GM21786 (cell line): ENCODE results near the gene TEX26.

ENCODE experiments used
- ATAC-seq: cut with Tn5 transposase; IDR thresholded peaks from one replicate; pipeline ENCODE4 v1.9.1; 2021; ENCODE audit not compliant: unreplicated experiment

Gene TEX26

DNA sequence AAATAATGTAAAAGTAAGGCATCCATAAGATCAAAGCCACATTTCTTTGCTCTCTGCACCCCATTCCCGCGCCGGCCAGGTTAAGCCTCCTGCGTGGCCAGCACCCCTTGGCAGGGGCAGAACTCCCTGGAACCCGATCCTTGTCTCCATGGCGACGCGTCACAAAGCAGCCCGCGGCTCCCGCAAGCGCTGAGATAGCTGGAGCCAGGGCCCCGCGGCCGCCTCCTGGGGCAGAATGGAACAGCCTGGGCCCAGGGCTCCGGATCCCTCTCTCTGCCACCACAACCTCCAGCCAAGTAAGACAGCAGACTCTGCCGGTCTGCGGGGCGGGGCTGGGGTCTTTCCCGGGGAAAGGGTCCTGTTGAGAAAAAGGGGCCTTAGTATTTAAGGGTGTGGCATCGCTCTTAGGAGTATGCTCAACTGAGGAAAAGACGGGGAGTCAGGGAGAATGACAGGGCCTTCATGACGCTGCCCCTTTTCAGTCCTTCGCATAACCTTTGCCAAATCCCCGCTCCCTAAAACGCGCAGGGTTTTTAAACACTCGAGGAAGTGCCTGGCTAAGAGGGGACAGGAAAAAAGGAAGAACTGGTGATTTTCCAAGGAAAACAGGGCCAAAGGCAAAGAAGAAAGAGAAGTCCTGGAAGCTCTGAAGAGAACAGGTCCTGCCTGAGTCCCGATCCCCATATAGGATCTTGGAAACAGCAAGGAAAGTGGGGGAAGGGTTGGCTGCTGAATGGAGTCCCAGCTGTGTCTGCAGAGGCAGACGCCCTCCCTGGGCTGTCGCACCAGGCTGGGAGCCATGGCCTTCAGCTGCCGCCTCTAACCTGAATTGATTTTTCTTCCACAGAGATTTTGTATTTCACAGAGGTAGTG lies at the start of gene TEX26:
TEX26 (plus strand) TSS at position 176 of the 873 bp plus-strand sequence; CDS start at position 236, 60 bp downstream.
- no peak for ATAC-seq

DNA sequence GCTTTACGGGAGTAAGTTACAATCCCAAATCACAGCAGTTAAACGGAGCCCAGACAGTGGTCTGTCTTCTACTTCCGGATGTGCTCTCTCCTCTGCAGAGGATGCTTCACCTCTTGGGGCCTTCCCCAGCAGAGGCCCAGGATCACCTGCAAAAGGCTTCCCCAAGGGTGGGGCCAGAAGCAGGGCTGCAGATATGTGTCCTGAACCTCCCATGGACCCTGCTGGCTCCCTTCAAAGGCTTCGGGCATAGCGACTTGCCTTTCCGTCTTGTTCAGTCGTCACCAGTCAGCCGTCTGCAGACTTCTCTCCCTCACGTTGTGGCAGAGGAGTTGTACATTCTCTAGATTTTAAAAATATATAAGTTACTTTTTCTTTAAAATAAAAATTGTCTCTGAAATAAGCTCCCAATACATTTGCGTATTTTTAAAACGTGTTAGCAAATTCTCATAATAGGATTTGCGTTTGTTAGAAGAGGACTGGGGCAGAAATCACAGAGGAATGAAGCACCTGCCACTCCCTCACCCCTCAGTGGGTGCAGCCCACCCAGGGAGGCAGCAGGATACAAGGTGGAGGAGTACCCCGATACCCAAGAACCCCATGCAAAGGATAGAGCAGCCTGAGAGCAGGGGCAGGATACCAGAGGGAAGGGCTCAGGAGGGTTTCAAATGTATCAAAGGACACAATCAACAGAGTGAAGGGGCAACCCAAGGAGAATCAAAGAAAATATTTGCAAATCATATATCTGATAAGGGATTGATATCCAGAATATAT lies 49.3 kb upstream of the TEX26 start:
- ATAC-seq, result no peak

DNA sequence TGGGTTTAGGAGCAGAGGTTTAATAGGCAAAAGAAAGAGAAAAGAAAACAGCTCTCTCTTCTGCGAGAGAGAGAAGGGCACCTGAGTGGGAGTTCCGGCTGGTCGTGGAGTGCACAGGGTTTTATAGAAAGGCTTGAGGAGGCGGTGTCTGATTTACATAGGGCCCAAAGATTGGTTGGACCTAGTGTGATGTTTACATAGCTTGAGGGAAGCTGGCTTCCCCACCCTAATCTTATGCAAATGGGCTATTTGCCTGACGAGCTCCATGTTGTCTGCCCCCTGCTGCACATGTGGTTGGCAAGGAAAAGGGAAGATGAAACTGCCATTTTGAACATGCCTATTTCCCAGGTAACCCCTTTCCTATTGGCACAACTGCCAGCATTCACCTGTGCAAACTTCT lies 47.9 kb upstream of the TEX26 start:
- no peak for ATAC-seq

DNA sequence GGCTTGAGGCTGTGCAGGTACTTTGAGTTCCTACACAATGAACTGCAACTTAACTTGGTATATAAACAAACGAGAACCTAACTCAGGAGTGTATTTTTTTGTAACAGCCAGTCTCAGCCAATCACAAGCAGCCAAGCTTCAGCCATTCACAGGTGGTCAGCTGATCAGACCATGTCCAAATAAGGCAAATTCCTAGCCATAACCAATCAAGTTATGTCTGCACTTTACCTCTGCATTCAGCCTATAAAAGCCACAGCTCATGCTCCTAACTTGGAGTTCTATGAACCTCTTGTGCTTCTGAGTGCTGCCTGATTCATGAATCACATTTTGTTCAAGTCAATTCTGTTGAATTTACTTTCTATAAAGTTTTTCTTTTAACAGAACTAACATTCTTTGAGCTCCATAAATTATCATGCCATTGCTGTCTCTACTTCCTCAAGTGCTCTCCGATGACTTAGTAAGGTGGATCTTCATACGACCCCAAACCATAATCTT lies 43.2 kb upstream of the TEX26 start:
- no peak for ATAC-seq

DNA sequence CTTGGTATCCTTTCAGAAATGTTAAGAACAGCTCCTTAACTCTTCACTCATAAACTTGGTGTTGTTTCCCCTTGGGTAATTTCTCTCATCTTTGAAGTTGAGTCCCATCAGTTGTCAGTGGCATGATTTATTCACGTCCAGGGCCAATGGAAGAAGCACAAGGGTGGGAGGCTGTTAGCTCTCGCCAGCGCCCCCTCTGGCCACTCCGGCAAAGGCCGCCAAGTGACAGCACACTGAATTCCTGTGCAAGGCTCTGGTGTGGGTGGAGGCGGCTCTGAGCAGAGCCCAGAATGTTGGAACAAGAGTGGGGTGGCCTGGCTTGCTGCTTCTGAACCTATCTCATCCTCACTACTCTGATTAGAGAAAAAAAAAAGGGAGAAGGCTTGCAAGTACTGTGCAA lies 39.5 kb upstream of the TEX26 start:
- no peak for ATAC-seq

DNA sequence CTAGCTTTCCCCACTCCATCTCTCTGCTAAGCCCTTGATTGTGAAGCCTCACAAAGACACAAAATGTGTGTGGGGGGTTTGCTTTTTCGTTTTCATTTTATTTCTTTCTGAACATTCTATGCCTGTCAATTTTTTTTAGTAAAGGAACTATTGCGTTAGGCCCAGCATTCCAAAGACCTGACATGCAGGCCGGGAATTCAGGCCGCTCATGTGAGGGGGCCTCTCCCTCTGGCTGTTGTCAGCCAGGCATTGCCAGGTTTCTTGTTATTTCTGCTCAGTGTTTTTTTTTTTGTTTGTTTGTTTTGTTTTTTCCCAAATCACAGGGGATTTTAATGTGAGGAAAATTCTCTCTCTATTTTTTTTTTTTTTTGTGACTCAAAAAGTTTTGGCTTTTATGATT lies 36.7 kb upstream of the TEX26 start:
- ATAC-seq, result no peak

DNA sequence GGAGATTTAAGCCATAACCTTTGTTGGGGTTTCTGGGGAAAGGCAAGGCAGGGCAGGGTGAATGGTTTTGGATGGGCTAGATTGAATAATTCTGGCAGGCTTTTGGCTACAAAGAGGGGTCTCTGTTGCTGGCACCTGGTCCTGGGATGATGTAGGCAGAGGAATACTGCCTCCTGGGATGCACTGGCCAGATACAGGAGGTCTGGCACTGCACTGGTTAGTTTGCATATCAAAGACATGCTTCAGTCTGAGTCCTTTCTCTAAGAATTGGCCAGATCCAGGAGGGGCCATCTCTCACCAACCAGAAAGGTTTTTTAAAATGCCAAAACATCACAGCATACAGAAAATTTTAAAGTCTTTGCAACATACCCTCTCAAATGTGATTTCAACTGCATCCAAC lies 34.4 kb upstream of the TEX26 start:
- ATAC-seq, result no peak

DNA sequence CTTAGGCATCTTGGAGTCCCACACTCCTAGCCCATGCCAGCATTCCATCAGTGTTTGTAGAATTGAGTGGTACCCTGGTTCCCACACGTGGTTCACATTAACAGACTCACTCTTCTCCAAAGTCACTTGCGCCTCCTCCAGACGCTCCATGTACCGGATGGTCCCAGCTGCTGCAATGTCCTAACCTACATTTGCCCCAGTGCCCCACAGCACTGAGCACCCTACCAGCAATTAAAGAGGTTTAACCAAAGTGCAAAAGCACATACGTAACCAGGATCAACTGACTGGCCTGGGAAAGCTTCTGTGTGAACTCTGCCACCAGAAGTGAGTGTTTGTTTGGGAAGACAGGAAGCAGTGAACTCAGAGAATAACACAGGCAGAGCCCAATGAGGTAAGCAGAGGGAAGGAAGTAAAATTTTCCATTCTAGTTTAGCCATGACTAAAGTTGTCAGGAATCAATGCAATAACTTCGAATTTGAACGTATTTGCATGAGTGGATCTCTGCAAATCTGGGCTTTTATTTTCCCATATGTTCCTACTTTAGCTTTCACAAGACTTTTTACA lies 33.7 kb upstream of the TEX26 start:
- no peak for ATAC-seq

DNA sequence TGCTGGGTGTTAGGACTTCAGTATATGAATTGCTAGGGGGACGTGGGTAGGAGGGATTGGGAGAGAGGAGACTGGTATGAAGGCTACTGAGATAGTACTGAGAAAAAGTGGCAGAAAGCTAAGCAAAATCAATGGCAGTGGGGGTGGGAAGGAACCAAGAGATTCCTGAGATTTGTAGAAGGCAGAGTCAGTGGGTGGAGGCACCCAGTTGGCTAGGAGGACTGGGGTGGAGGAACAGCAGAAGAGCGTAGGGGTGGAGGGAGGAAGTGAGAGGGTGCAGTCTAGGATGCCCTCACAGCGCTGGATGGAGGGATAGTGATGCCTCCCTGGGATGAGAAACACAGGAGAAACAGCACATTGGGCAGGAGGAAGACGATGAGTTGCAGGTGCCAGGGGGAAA lies 32.0 kb upstream of the TEX26 start:
- no peak for ATAC-seq

DNA sequence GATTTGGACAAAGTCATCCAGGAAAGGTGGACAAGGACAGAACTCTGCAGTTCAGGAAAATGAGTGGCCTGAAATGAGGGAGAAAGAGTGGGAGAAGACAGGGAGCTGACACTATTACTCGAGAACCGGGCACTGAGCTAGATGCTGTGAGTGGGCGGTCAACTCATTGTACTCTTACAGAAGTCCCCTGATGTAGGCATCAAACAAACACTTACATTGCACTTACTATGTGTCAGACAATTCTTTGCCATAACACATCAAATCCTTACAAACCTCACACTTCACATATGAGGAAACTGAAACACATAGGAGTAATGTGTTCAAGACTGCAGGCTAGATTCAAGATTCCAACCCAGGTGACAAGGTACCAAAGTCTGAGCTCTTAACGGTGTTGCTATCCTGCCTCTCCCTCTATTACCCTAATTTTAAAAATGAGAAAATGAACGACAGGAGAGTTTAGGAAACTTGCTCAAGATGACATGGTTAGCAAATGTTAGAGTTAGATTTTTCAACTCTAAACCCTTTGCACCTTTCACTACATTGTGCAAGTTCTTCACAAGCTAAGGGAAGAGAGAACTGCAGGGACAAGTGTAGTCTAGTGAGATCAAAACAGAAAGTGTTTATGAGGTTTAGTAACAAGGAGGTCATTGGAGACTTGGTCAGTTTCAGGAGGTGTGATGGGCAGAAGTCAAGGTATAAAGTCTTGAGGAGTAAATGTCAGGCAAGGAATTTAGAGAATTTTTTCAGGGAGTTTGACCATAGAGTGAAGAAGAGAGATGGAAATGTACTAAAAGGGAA lies 31.3 kb upstream of the TEX26 start:
- no peak for ATAC-seq

DNA sequence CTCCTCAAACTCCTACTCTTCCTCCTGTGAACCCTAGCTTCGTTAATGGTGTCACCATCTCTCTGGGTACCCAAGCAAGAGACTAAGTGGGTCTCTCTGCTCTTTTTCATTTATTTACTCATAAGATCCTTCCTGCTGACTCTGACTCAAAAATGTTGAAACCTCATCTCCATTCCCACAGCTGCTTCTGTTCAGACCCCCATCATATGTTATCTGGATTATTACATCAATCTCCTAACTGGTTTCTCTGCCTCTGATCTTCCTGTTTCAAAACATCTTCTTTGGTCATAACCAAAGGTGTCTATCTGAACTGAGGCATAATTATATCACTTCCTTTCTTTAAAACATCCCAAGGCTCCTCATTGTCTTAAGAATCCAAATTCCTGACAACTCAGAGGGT lies 28.4 kb upstream of the TEX26 start:
- no peak for ATAC-seq

DNA sequence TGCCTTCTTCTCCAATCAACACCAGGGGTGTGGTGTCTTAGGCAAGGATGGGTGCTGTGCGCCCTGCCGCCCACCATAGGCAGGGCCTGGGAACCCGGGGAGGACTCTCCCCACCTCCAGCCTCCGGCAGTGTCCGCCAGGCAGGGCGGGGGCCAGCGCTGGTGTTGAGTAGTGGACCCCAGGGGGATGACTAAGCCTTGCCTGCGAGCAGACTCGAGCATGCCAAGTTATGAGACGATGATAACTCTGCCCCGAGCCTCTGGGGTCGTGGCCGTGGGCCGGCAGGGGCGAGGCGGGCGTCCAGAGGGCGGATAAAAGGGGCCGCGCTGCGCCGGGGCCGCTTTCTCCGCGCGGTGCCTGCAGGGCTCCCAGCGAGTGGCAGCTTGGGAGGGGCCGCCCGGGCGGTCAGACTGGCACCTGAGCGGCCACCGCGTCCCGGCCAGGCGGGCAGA lies 26.5 kb upstream of the TEX26 start, which contains the start of gene MEDAG:
MEDAG (plus strand) TSS at position 340 of the 452 bp plus-strand sequence. CDS start 245 bp downstream, outside the sequence.
- no peak for ATAC-seq

DNA sequence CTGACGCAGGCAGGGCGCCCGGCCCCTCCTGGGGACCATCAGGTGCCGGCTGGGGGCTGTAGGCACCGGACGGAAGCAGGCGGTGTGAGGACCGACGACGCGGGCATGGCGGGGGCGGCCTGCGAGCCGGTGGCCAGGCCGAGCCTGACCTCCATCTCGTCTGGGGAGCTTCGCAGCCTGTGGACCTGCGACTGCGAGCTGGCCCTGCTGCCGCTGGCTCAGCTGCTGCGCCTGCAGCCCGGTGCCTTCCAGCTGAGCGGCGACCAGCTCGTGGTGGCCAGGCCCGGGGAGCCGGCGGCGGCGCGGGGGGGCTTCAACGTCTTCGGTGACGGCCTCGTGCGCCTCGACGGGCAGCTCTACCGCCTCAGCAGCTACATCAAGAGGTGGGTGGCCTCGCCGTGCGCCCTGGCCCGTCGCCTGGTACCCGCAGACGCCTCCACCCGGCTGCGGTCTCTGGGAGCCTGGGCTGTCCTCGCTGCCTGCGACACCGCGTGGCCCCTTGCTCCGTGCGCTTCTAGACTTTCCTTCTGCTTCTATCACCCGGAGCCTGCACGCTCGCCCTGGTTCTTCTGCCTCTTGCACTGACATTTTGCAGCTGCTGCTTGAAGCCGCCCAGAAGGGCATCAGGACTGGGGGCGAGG lies 25.9 kb upstream of the TEX26 start:
- no peak for ATAC-seq

DNA sequence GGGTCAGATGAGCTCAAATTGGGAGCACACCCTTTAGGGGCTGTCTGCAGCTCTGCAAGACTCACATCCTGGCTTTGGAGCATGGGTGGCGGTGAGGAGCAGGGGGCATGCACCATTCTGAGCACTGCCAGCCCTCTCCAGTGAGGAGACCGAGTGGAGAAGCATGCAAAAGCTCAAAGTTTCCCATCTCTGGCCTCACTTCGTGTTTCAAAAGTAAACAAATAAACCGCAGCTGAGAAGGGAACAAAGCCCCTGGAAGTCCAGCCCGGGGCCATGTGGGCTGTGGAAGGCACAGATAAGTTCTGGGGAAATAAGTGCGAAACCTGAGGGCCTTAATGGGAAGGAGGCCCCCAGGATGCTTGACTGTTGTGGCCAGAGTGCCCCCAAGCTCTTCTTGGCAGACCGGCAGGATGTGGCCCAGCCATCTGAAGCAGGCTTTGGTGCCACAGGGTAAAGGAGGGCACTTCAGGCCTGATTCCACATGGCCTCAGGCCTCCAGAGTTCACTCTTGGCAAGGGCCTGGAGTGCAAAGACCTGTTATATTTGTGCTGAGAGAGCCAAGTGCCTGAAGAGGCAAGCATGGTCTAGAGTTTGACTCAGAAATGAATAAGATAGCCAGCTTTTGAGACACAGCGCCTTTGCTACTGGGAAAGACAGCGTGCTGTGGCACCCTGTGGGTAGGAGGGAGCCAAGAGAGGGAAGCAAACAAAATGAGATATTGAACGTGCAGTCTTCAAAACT lies 25.2 kb upstream of the TEX26 start:
- ATAC-seq, result no peak

DNA sequence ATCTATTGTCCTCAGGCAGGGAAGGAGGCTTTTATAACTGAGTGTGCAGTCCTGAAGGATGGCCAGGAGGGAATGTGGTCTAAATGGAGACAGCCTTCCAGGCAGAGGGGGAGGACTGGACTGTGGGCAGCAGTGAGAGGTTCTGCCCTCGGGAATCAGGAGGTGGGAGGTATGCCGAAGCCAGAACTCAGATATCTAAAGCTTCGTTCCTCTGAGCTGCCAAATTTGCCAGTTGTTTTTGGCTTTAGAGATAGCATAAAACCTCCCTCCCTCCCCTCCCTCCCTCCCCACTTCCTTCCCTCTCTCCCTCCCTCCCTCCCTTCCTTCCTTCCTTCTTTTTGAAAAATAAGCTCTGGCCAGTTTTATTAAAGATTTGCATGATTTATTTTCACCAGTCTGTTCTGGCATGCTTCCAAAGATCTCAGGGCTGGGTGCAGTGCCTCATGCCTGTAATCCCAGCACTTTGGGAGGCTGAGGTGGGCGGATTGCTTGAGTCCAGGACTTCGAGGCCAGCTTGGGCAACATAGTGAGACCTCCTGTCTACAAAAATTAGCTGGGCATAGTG lies 24.0 kb upstream of the TEX26 start:
- ATAC-seq, result no peak

DNA sequence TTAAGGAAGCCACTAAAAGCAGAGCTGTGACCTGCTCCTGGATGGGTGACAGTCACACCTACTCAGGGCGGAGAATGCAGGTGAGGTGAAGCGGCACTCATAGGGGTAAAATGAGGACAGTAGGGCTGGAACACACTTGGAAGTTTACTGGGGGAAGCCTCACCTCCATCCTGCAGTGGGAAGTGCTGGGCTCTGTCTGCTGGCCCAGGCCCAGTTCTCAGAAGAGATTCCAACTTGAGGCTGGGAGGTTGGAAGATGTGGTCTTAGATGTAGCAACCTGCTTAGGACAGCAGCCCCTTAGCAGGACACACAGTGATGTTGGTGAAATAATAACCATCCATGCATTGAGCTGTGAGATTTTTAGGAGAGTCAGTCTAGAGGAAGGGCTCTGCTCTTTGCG lies 21.8 kb upstream of the TEX26 start:
- ATAC-seq, result no peak

DNA sequence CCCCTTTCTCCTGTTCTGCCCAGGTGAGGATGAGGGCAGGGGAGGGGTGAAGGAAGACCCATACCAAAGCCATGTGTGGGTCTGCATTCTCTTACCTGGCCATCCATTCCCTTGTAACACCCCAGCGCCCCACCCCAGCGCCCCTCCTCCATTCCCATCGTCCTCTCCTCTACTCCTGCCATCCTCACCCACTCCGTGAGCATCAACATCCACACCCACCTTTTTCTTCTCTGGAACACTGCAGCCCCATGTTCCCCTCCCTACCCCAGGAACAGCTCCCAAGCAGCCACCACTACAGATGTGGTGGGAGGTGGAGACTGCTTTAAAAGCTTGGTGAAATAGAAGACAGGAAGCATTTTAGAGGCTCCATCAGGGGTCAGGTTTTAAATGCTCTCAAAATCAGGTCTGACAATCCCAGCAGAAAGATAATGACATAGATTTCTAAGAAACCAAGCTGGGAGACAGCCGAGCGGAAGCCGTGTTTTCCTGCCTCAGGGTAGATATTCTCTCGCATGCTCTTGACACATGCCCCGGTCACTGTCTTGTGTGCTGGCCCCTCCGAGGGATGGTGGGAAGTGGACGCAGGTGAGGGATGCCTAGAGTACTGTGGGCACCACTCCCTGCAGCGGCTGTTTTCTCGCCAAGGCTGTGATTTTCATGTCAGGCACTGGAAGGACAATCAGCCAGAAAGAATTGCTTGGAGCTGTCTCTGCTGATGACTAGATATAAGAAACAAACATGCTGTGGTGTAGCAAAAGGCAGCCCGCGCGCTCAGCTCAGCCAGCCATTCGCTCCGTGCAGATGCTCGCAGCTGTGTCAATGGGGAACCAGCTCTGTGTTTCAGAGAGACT lies 16.5 kb upstream of the TEX26 start:
- no peak for ATAC-seq

DNA sequence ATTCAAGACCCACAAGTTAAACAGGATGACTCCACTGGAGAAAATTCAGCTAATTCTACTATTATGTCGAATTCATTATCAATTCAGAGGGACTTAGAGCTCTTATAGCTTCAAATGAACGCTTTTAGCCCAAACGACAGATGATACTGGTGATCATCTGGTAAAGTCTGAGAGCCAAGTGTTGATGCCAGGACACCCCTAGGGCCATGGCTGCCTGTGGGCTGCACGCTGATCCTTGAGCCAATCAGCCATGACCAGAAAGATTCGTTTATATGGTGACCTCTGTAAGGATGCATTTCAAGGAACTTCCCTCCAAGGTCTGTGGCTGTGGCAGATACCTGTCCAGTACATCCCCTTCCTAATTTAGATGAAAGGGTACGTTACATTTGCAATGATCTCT lies 15.5 kb upstream of the TEX26 start:
- no peak for ATAC-seq
